ENCODE results near the gene CISH.

CISH gene, protein sequence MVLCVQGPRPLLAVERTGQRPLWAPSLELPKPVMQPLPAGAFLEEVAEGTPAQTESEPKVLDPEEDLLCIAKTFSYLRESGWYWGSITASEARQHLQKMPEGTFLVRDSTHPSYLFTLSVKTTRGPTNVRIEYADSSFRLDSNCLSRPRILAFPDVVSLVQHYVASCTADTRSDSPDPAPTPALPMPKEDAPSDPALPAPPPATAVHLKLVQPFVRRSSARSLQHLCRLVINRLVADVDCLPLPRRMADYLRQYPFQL

GRCh38 chr3:50611464-50612233, at the start of gene CISH:
TSS of gene CISH (minus strand) at chr3:50611774. CDS start at chr3:50611650, 124 bp downstream.
- DNase-seq = peak; percentile 91

DNA sequence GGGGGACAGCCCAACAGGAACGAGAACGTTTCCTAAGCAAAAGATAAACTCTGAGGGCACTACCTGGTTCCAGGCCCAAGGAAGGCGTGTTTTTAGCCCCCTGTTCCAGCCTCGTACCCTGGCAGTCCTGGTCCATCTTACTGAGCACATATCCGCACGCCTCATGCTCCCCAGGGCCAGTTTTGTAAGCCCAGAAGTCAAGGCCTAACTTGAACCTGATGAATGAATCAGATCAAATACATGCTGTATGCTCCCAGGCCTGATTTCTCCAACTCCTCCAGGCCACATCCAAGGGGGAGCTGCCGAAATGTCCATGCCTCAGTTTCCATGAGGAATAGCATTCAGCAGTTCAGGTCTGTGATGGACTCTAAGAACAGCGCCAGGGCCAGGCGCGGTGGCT, 48.8 kb upstream of the CISH start:
- DNase-seq = no peak

DNA sequence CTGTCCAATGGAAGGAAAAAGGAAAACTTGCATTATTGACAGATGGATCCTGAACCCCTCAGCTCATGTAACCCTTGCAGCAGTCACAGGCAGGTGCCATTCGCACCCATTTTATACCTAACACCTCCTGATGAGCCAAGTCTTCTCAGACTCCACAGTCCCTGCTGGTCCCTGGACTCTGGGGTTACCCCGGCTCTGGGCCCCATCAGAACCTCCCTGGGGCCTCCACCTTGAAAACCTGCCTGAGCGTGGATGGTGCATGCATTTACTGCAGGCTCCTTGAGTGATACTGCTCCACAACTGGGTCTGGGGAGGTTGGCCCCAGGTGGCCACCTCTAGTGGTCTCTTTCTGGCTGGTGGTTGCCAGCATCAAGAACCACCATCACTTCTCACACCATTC, 47.3 kb upstream of the CISH start:
- no peak for DNase-seq

- no peak for DNase-seq
Measured at GRCh38 chr3:50658416-50658815, 46.8 kb upstream of the CISH start.

DNA sequence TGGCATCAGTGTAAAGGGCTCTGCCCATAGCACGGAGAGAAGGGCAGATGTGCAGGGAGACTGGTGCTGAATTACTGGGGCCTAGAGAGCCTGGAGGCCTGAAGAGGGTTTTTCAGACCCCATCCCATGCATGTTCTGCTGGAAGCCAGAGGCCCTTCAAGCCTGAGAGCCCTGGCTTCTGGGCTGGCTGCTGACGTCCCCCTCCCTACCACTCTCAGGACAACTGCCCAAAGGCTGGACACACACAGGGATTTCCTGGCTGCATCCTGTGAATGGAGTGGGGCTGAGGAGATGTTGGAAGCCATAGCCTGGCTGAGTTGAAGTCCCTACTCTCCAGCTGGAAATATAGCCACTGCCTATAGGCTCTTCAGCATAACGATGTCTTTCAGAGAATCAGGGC, 46.2 kb upstream of the CISH start:
- DNase-seq = no peak

- DNase-seq = no peak
Measured at GRCh38 chr3:50657407-50657806, 45.8 kb upstream of the CISH start.

DNA sequence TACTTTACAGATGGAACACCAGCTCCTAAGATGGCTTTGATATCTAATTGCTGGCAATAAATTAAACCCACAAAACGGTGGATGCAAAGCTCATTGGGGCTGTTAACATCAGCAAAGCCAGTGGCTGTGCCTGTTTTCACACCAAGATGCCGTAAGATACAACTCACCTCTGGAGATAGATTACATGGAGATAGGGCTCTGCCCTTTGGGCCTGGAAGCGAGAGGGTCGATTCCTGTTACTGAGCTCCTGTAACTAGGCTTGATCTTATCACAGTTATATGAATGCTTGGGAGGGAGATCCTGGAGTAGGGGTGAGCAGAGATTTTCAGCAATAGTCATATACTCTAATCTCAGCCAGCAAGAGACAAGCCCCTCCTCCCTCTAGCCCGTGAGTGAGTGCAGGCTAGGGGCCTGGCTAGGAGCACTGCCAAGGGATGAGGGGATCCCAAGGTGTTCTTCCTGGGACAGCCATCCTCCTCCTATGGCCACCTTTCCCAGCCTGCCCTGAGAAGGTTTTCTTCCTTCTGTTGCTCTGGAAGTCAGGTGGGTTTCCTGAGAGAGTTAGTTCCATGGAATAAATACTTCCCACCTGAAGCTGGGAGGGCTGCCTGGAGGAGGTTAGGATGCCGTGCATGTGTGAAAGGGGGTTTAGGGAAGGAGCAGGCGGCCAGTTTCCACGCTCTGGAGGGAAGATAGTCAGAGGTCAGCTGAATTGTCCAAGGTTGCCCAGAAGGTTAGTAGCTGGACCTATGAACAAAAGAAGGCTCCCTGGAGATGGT, 45.0 kb upstream of the CISH start:
- DNase-seq = no peak

GRCh38 chr3:50655009-50655830, 43.6 kb upstream of the CISH start:
- peak; percentile 19 for DNase-seq

GRCh38 chr3:50653937-50654595, 42.5 kb upstream of the CISH start:
- DNase-seq = no peak

DNA sequence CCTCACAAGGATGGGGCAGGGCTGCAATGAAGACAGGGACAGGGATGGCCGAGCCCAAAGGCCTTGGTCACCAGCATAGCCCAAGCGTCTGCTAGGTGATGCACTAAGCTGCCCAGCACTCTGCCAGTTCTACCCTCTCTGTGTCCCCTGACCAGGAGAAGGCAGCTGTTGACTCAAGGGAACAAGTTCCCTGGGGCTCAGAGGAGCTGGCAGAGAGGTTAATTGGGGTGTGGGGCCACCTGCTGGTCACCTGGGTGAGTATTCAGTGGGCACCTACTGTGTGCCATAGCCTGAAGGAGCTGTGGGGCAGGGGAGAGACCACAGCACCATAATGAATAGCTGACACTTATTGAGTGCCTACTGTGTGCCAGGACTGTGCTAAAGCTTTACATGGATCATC, 41.1 kb upstream of the CISH start:
- DNase-seq = no peak

- no peak for DNase-seq
Measured at GRCh38 chr3:50651920-50652529, 40.5 kb upstream of the CISH start.

DNA sequence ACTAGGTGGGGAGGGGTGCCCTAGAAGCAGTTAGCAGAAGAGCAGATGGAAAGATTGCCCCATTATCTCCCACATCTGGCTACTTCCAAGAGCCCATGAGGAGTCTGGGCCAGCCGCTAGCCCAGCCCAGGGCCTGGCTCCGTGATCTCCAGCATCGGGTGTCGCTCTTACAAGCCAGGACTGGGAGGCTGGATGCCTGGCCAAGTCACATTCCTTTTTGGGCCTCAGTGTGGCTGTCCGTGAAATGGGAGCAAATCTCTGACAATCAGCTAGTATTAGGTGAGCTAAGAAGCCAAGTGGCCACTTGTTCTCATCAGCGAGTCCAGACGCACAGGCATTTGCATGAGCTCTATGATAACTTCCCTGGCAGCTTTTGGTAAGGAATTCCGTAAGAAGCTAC, 39.9 kb upstream of the CISH start:
- DNase-seq = no peak

- no peak for DNase-seq
Measured at GRCh38 chr3:50650018-50650417, 38.4 kb upstream of the CISH start.

- DNase-seq = no peak
Measured at GRCh38 chr3:50649451-50649931, 37.9 kb upstream of the CISH start.

GRCh38 chr3:50648944-50649343, 37.4 kb upstream of the CISH start:
- DNase-seq = no peak

GRCh38 chr3:50648313-50648712, 36.7 kb upstream of the CISH start:
- no peak for DNase-seq

DNA sequence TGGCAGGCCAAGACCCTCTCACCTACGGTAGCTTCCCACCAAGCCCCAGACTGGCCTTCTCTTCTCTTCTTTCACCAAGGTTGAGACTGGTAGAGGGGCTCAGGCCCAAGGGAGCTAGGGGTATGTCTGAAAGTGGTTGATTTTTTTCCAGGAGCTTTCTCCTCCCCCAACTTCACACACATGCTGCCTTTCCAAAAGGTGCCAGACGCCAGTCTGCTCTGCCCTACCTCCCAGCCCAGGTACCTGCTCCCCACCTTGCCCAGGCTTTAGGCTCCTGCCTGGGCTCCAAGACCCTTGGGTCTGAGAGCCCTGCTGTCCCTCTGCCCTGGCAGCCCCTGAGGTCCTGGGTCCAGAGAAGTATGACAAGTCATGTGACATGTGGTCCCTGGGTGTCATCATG, 33.8 kb upstream of the CISH start:
- no peak for DNase-seq

- no peak for DNase-seq
Measured at GRCh38 chr3:50644561-50644960, 33.0 kb upstream of the CISH start.

DNA sequence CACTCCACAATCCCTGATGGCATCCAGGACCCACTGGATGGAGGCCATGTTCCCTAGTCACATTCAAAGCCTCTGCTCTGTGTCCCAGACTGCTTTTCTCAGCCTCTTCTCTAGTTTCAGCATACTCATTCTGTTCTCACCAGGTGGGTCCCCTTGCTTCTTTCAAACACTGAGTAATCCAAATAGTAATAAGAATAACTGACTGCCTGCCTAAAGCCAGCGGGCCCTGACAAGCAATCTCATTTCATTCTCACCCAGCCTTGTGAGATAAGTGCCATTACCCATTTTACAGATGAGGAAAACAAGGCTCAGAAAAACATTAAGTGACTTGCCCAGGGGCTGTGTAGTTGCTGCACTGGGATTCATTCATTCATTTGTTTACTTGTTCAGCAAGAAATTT, 30.8 kb upstream of the CISH start:
- no peak for DNase-seq

GRCh38 chr3:50639055-50639494, 27.5 kb upstream of the CISH start:
- no peak for DNase-seq

GRCh38 chr3:50637945-50638344, 26.4 kb upstream of the CISH start:
- no peak for DNase-seq

- DNase-seq = no peak
Measured at GRCh38 chr3:50637011-50637410, 25.4 kb upstream of the CISH start.
